Lung (tissue), 12 donors: ENCODE measurements around the gene GAL3ST1. TPM values are rescaled to one million over a fixed set of nuclear protein-coding genes. Genes with fewer than 3 reads are reported as not detected.

Experiments used
- ATAC-seq: fragments of 200-7000 bp; cut with Tn5 transposase; one replicate; pipeline ENCODE4 v1.9.1; 2020; ENCODE audit warnings: moderate number of reproducible peaks; ENCODE audit not compliant: insufficient read depth, low FRiP score
- DNase-seq, 3 donors: peaks; one replicate each; pipeline ENCODE4 v3.0.0-alpha.2; 2013 to 2017
- H3K27ac ChIP-seq, 2 donors: one replicate each; pipeline ENCODE4 v1.5.1; 2013; ENCODE audit warnings: mild to moderate bottlenecking in 2 of 2, moderate library complexity in 2 of 2, control low read depth in 1 of 2, inconsistent platforms in 1 of 2, low read depth in 1 of 2, low read length in 1 of 2
- H3K27me3 ChIP-seq, 3 donors: one replicate each; pipeline ENCODE4 v1.5.1; 2013; ENCODE audit warnings: low read length in 2 of 3; ENCODE audit not compliant: control insufficient read depth in 3 of 3, insufficient read depth in 3 of 3
- H3K36me3 ChIP-seq, 4 donors: one replicate each; pipeline ENCODE4 v1.5.1; 2013; ENCODE audit warnings: low read length in 4 of 4, mild to moderate bottlenecking in 1 of 4, moderate library complexity in 1 of 4; ENCODE audit not compliant: control insufficient read depth in 4 of 4, insufficient read depth in 4 of 4
- H3K4me1 ChIP-seq, 5 donors: one replicate each; pipeline ENCODE4 v1.5.1; 2013; ENCODE audit warnings: low read length in 5 of 5, mild to moderate bottlenecking in 2 of 5, moderate library complexity in 1 of 5; ENCODE audit not compliant: control insufficient read depth in 5 of 5, insufficient read depth in 5 of 5
- H3K4me3 ChIP-seq: one replicate; pipeline ENCODE4 v1.5.1; 2013; ENCODE audit warnings: mild to moderate bottlenecking, control low read depth, moderate library complexity
- H3K9ac ChIP-seq, 2 donors: one replicate each; pipeline ENCODE4 v1.5.1; 2013; ENCODE audit warnings: low read length in 2 of 2, control low read depth in 1 of 2; ENCODE audit not compliant: insufficient read depth in 1 of 2
- H3K9me3 ChIP-seq, 4 donors: one replicate each; pipeline ENCODE4 v1.5.1; 2013; ENCODE audit warnings: low read length in 3 of 4, mild to moderate bottlenecking in 1 of 4, moderate library complexity in 1 of 4; ENCODE audit not compliant: control insufficient read depth in 4 of 4, insufficient read depth in 3 of 4
- WGBS, 2 donors: extraction: QIAGEN DNeasy Blood & Tissue Kit; methylation state at CpG; one replicate each; pipeline ENCODE4 v1.1.7; 2013; 5-methylcytosine and 5-hydroxymethylcytosine counted together
- polyA plus RNA-seq, 2 donors: library from polyadenylated mRNA; stranded (reverse); fragments of 200-250 nt; gene quantifications; one replicate each; pipeline ENCODE4 v1.2.1, GENCODE V29; 2013
- total RNA-seq, 2 donors: library from RNA; depleted of rRNA in 1 of 2; stranded (reverse); fragments of >200 nt in 1 of 2; gene quantifications; one replicate each; pipeline ENCODE4 v1.2.1, GENCODE V29; 2014 to 2021
- TF ChIP-seq, protein P1 (sequence below): IDR thresholded peaks from 2 replicates; pipeline ENCODE4 v1.5.1; 2012; ENCODE audit warnings: mild to moderate bottlenecking; ENCODE audit errors: control extremely low read depth, extremely low read depth
- donor health status: control.
- donor health status: control.
- donor health status: Bipolar disorder and iron deficiency.
- donor health status: healthy.
- donor health status: DM: yes; HTN: yes; CAD: no.

The GAL3ST1 gene
- total and polyA plus RNA-seq, 4 donors, result 0.72 to 4.0 (median 3.4) TPM

DNA sequence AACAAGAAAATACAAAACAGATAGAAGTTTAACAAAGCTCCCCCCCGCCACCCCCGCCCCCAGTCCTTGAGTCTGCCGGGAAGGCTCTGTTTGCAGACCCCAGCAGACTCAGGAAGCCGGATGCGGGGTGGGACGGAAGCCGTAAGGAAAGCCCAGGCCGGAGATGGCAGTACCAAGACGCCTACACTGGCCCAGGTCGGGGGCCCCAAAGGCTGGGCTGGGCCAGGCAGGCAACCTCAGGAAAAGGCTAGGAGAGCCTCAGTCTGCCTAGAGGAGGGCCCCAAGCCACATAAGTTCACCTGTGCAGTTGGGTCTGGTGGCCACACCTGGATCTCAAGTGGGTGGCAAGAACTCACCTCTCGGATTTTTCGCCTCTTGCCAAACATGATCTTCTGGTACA is 4.0 kb upstream of the GAL3ST1 start:
- H3K9ac ChIP-seq, result no peak overlapping the region
- no peaks in the 10 kb centered on the region for H3K27me3 ChIP-seq
- DNase-seq (no peak), ATAC-seq (no peak)
- H3K4me1 ChIP-seq, result peaks cover 0 to 11% (median 2%) of the 10 kb centered on the region in 5 donors
- peaks cover 0 to 4% (median 0%) of the 10 kb centered on the region in 4 donors for H3K9me3 ChIP-seq
- no peak overlapping the region for H3K4me3 ChIP-seq
- TF ChIP-seq, protein P1, sequence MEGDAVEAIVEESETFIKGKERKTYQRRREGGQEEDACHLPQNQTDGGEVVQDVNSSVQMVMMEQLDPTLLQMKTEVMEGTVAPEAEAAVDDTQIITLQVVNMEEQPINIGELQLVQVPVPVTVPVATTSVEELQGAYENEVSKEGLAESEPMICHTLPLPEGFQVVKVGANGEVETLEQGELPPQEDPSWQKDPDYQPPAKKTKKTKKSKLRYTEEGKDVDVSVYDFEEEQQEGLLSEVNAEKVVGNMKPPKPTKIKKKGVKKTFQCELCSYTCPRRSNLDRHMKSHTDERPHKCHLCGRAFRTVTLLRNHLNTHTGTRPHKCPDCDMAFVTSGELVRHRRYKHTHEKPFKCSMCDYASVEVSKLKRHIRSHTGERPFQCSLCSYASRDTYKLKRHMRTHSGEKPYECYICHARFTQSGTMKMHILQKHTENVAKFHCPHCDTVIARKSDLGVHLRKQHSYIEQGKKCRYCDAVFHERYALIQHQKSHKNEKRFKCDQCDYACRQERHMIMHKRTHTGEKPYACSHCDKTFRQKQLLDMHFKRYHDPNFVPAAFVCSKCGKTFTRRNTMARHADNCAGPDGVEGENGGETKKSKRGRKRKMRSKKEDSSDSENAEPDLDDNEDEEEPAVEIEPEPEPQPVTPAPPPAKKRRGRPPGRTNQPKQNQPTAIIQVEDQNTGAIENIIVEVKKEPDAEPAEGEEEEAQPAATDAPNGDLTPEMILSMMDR, result no peak
- peaks cover 28 to 75% (median 44%) of the 10 kb centered on the region in 4 donors for H3K36me3 ChIP-seq
- H3K27ac ChIP-seq, result no peak overlapping the region
- WGBS, 2 donors, result 91 to 92% methylated on average over 12 of the region's 12 CpGs

DNA sequence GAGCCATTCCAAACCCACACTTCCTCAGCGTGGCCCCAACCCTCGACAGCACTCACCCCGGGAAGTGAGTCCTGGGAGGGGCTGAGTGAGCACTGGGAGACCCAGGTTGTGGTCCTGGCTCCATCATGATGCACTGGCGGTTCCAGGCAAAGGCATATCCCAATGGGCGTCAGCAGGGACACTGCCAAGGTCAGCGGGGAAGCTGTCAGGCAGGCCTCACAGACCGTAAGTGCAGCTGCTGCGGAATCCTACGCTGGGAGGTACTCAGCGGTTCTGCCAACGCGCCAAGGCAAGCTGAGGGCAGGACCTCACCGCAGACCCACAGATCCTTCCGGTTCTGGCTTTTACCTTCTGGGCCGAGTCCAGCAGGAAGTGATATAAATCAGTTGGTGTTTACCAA is 1.4 kb upstream of the GAL3ST1 start:
- no peak overlapping the region for H3K27ac ChIP-seq

DNA sequence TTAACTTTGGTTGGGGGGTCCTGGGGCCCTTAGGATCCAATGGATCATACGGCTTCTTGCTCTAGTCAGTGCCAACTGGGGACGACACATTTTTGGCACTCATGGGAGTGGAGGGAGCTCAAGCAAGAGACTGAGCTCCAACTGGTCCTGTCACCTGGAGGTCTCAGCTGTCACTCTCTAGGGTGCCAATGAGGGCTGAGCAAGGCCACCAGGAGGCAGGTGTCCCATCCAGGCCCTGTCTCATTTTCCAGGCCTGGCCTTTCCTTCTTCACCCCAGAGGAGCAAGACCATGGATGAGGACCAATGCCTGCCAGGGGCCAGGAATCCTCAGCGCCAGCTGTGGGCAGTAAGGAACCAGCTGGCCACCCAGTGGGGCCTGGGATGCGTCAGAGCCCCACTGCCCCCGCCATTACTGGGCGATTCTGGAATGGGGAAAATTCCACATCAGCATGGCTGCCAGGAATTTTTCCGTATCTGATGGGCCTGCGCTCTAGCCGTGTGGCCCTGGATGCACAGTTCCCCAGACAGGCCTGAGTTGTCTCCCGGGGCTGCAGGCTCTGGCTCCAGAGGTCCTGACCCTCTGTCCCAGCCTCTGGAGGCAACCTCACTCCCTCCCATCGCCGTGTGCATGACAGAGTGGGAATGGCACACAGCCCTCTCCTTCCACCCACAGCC is 669 bp upstream of the GAL3ST1 start:
- H3K27me3 ChIP-seq, result no peaks in the 10 kb centered on the region
- TF ChIP-seq, protein P1, result no peak
- DNase-seq, result peak; percentile 39 to 53 (median 44)
- no peak for ATAC-seq
- peaks cover 0 to 11% (median 3%) of the 10 kb centered on the region in 5 donors for H3K4me1 ChIP-seq
- H3K9me3 ChIP-seq, result no peaks in the 10 kb centered on the region
- no peak overlapping the region for H3K27ac ChIP-seq
- peaks cover 16 to 41% (median 30%) of the 10 kb centered on the region in 4 donors for H3K36me3 ChIP-seq
- no peak overlapping the region for H3K4me3 ChIP-seq
- no peak overlapping the region for H3K9ac ChIP-seq
- 72 to 75% methylated on average over 12 of the region's 12 CpGs for WGBS, 2 donors

More for the DNA sequence above, 1.4 kb upstream of the GAL3ST1 start:
- Histone ChIP-seq H3K36me3 (peaks cover 22 to 49% (median 34%) of the 10 kb centered on the region in 4 donors), H3K9ac (no peak overlapping the region), H3K4me1 (peaks cover 0 to 11% (median 3%) of the 10 kb centered on the region in 5 donors), H3K27me3 (no peaks in the 10 kb centered on the region), H3K9me3 (no peaks in the 10 kb centered on the region), H3K4me3 (no peak overlapping the region)
- WGBS, 2 donors, result 78% methylated on average over 15 of the region's 15 CpGs
- ATAC-seq (no peak), DNase-seq (no peak)
- TF ChIP-seq, protein P1, result no peak
